Upper lobe of left lung (tissue), 6 donors: Measurements from ENCODE around the gene TLCD5. TPM values are rescaled to one million over a fixed set of nuclear protein-coding genes. Genes with fewer than 3 reads are reported as not detected.

ENCODE experiments used
- ATAC-seq, 2 donors: fragments of 200-7000 bp; cut with Tn5 transposase; one replicate each; pipeline ENCODE4 v1.9.1; 2022; ENCODE audit warnings: mild to moderate bottlenecking in 2 of 2, moderate library complexity in 2 of 2; ENCODE audit not compliant: low FRiP score in 2 of 2
- DNase-seq, 2 donors: peaks; one replicate each; pipeline ENCODE4 v3.0.0-alpha.2; 2019 to 2020
- H3K27ac ChIP-seq, 4 donors: fragments of 200-600 bp; sonication (generic); one replicate each; pipeline ENCODE4 v1.5.1; 2016 to 2019
- H3K27me3 ChIP-seq, 4 donors: fragments of 200-600 bp; sonication (generic); one replicate each; pipeline ENCODE4 v1.5.1; 2017 to 2019
- H3K36me3 ChIP-seq, 4 donors: fragments of 200-600 bp; sonication (generic); one replicate each; pipeline ENCODE4 v1.5.1; 2016 to 2019
- H3K4me1 ChIP-seq, 4 donors: fragments of 200-600 bp; sonication (generic); one replicate each; pipeline ENCODE4 v1.5.1; 2018 to 2019
- H3K4me3 ChIP-seq, 4 donors: fragments of 200-600 bp; sonication (generic); one replicate each; pipeline ENCODE4 v1.5.1; 2017 to 2019; ENCODE audit warnings: mild to moderate bottlenecking in 2 of 4, moderate library complexity in 1 of 4
- H3K9me3 ChIP-seq, 4 donors: fragments of 200-600 bp; sonication (generic); one replicate each; pipeline ENCODE4 v1.5.1; 2018 to 2019
- EP300 ChIP-seq, 4 donors: sonication (generic); formaldehyde crosslinking; IDR thresholded peaks; one replicate each; pipeline ENCODE4 v1.5.1; 2017; ENCODE audit warnings: antibody characterized with exemption in 4 of 4, control low read depth in 2 of 4
- POLR2A ChIP-seq, 4 donors: fragments of 450-650 bp; IDR thresholded peaks; one replicate each; pipeline ENCODE4 v1.5.1; 2016 to 2017; ENCODE audit warnings: antibody characterized with exemption in 4 of 4, mild to moderate bottlenecking in 2 of 4
- POLR2AphosphoS5 ChIP-seq, 2 donors: sonication (generic); formaldehyde crosslinking; IDR thresholded peaks; one replicate each; pipeline ENCODE4 v1.5.1; 2017; ENCODE audit warnings: antibody characterized with exemption in 2 of 2
- WGBS, 2 donors: methylation state at CpG; one replicate each; pipeline ENCODE4 v1.1.5; 2017 to 2018; 5-methylcytosine and 5-hydroxymethylcytosine counted together
- total RNA-seq, 6 donors: library from RNA; depleted of rRNA in 4 of 6; stranded (reverse); fragments of >200 nt in 4 of 6; gene quantifications; one replicate each; pipeline versions ENCODE4 v1.1.0 to v1.2.1, GENCODE V29; 2016 to 2021
- TF ChIP-seq, protein P1 (sequence below), 6 experiments: fragments of 450-650 bp in 4 of 6; fragments of 200-600 bp in 2 of 6; sonication (generic) in 2 of 6; IDR thresholded peaks; one replicate each; pipeline ENCODE4 v1.5.1; 2016 to 2019; ENCODE audit warnings: antibody characterized with exemption in 6 of 6
- donor health status: DM: no; HTN: no; CAD: no; lungs with moderate emphysema.
- donor health status: DM: no; HTN: yes; CAD: no; lungs with severe emphysema.

Gene TLCD5
- total RNA-seq, 6 donors from 2014 or later, result 1.2 to 5.4 (median 3.1) TPM

DNA sequence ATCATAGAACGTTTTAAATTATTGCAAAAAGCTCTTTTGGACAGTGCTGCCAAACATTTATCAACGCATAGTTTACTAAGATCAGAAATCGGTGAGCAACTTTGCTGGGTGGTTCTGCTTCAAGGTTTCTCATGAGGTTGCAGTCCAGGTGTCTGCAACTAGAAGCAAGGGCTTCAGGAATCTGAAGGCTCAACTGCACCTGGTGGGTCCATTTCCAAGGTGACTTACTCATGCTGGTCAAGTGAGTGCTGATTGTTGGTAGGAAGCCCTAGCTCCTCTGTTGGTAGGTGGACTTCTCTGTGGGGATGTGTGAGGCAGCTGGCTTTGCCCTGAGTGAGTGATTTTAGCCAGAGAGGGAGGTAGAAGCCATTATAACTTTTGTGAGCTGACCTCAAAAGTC lies 33.6 kb downstream of the TLCD5 start:
- WGBS, 2 donors, result 85 to 98% methylated on average over 3 of the region's 3 CpGs
- H3K36me3 ChIP-seq, result no peaks in the 10 kb centered on the region
- peaks cover 10 to 25% (median 14%) of the 10 kb centered on the region in 4 donors for H3K4me1 ChIP-seq
- no peaks in the 10 kb centered on the region for H3K9me3 ChIP-seq
- no peaks in the 10 kb centered on the region for H3K27me3 ChIP-seq
- no peak for DNase-seq
- H3K4me3 ChIP-seq, result no peak overlapping the region
- no peak overlapping the region for H3K27ac ChIP-seq
- TF ChIP-seq POLR2AphosphoS5 (IDR thresholded peaks at IDR 0.05), result no peak
- TF ChIP-seq POLR2A (IDR thresholded peaks at IDR 0.05), result no peak
- no peak for TF ChIP-seq EP300 (IDR thresholded peaks at IDR 0.05)
- TF ChIP-seq, protein P1, sequence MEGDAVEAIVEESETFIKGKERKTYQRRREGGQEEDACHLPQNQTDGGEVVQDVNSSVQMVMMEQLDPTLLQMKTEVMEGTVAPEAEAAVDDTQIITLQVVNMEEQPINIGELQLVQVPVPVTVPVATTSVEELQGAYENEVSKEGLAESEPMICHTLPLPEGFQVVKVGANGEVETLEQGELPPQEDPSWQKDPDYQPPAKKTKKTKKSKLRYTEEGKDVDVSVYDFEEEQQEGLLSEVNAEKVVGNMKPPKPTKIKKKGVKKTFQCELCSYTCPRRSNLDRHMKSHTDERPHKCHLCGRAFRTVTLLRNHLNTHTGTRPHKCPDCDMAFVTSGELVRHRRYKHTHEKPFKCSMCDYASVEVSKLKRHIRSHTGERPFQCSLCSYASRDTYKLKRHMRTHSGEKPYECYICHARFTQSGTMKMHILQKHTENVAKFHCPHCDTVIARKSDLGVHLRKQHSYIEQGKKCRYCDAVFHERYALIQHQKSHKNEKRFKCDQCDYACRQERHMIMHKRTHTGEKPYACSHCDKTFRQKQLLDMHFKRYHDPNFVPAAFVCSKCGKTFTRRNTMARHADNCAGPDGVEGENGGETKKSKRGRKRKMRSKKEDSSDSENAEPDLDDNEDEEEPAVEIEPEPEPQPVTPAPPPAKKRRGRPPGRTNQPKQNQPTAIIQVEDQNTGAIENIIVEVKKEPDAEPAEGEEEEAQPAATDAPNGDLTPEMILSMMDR (IDR thresholded peaks at IDR 0.05), result no peak
- no peak for ATAC-seq

DNA sequence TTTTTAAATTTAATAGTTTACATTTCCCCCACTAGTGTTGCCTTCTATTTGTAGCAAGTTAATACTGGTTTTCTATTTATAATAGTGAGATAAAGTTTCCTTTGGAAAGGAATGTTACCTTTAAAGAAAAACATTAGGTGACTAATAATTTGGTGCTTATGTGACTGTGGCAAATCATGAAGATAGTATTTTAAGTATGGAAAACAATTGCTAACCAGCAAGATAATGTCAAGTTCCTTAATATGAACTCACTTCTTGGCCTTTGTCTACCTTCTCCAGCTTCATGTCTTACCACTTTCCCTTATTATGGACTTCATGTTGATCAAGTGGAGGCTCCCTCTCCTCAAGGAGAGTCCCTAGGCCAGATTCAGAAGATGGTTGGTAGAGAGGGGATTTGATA lies 38.3 kb downstream of the TLCD5 start:
- Histone ChIP-seq H3K4me1 (peaks cover 0 to 10% (median 3%) of the 10 kb centered on the region in 4 donors), H3K36me3 (no peaks in the 10 kb centered on the region), H3K9me3 (no peaks in the 10 kb centered on the region), H3K4me3 (no peak overlapping the region), H3K27me3 (no peaks in the 10 kb centered on the region), H3K27ac (no peak overlapping the region)
- ATAC-seq, result no peak
- no peak for TF ChIP-seq EP300 (IDR thresholded peaks at IDR 0.05)
- no peak for TF ChIP-seq POLR2A (IDR thresholded peaks at IDR 0.05)
- TF ChIP-seq, protein P1 (IDR thresholded peaks at IDR 0.05), result no peak
- no peak for TF ChIP-seq POLR2AphosphoS5 (IDR thresholded peaks at IDR 0.05)
- no peak for DNase-seq

DNA sequence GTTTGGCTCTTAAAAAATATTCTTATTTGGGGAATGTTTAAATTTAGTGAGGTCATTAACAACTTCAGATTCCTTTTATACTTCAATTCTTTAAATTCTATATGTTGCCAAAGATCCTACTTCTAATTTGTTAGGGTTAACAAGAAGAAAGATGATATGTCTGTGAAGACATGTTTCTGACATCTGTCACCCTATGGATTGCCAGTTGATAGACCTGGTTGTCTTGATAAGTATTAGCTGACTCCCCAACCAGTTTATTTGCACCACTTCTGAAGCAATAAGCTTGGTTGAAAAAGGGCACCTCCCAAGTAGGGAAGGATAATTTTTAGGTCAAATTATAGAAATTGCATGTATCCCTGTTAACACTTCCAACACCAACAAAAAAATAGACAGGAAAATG lies 40.4 kb downstream of the TLCD5 start:
- H3K27ac ChIP-seq, result no peak overlapping the region
- DNase-seq, result no peak
- H3K36me3 ChIP-seq, result no peaks in the 10 kb centered on the region
- no peak overlapping the region for H3K4me3 ChIP-seq
- no peak for TF ChIP-seq POLR2AphosphoS5 (IDR thresholded peaks at IDR 0.05)
- TF ChIP-seq, protein P1 (IDR thresholded peaks at IDR 0.05), result no peak
- TF ChIP-seq POLR2A (IDR thresholded peaks at IDR 0.05), result no peak
- TF ChIP-seq EP300 (IDR thresholded peaks at IDR 0.05), result no peak
- ATAC-seq, result no peak
- H3K4me1 ChIP-seq, result peaks cover 0 to 11% (median 4%) of the 10 kb centered on the region in 4 donors
- H3K27me3 ChIP-seq, result no peaks in the 10 kb centered on the region
- no peaks in the 10 kb centered on the region for H3K9me3 ChIP-seq

DNA sequence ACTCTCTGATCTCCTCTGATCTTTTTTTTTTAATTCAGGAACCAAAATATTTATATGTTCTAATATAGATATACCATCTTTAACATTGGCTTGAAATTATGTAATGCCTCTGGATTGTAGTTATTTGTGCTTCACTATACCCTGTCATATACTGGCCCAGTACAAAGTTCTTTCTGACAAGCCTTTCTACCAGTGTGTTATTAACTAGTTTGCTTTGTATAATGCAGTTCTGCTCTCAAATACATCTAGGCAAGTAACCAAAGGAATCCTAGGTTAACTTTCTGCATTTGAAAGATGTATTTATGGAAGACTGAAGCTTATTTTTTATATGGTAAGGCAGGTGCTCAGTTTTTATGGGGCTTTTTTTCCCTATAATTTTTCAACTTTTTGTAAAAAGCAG lies 47.2 kb downstream of the TLCD5 start:
- H3K4me1 ChIP-seq, result peaks cover 0 to 17% (median 7%) of the 10 kb centered on the region in 4 donors
- no peaks in the 10 kb centered on the region for H3K36me3 ChIP-seq
- no peaks in the 10 kb centered on the region for H3K27me3 ChIP-seq
- TF ChIP-seq EP300 (IDR thresholded peaks at IDR 0.05) (no peak), POLR2A (IDR thresholded peaks at IDR 0.05) (no peak), POLR2AphosphoS5 (IDR thresholded peaks at IDR 0.05) (no peak)
- TF ChIP-seq, protein P1 (IDR thresholded peaks at IDR 0.05), result no peak
- ATAC-seq (no peak), DNase-seq (no peak)
- no peak overlapping the region for H3K4me3 ChIP-seq
- H3K9me3 ChIP-seq, result no peaks in the 10 kb centered on the region
- H3K27ac ChIP-seq, result no peak overlapping the region

DNA sequence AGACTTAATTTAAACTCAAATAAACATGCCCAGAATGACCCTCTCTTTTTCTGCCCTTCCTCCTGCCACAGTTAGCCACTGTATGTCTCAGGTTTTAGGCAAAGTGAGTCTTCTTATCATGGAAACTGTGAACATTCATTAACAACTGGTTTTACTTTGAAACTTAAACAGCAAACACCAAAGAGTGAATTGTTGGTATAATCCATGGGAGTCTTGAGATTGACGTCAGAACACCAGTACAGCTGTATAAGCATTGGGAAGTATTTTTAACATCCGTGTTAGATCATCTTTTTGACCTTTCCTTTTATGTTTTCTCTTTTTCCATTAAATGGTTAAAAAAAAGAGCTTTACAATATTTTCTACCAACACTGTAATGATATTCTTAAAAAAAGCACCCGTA lies 50.0 kb downstream of the TLCD5 start:
- Histone ChIP-seq H3K36me3 (no peaks in the 10 kb centered on the region), H3K4me1 (peaks cover 0 to 21% (median 8%) of the 10 kb centered on the region in 4 donors), H3K27ac (no peak overlapping the region), H3K27me3 (no peaks in the 10 kb centered on the region), H3K9me3 (no peaks in the 10 kb centered on the region), H3K4me3 (no peak overlapping the region)
- TF ChIP-seq POLR2A (IDR thresholded peaks at IDR 0.05), result no peak
- no peak for TF ChIP-seq POLR2AphosphoS5 (IDR thresholded peaks at IDR 0.05)
- TF ChIP-seq, protein P1 (IDR thresholded peaks at IDR 0.05), result no peak
- TF ChIP-seq EP300 (IDR thresholded peaks at IDR 0.05), result no peak
- 68 to 81% methylated on average over 3 of the region's 3 CpGs for WGBS, 2 donors
- ATAC-seq (no peak), DNase-seq (no peak)
